ENCODE measurements around the gene PLEKHB2.

DNA sequence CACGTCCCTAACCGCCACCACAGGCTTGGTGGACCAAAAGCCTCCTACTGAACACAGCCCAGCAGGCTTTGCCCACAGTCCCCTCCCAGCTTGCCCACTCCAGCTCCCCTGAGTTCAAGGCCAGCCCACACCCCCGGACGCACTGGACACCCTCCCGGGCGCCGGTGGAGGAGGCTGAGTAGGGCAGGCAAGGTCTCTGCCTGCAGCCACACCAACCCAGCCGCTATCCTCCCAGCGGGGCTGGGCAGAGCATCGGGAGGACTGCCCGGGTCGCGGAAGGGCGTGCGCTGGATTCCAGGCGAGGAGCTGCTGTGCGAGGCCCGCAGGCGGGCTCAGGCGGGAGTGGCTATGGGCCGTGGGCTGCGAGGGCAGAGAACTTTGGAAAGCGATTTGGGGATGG is 49.5 kb downstream of the PLEKHB2 start:
- TF ChIP-seq, protein P1, sequence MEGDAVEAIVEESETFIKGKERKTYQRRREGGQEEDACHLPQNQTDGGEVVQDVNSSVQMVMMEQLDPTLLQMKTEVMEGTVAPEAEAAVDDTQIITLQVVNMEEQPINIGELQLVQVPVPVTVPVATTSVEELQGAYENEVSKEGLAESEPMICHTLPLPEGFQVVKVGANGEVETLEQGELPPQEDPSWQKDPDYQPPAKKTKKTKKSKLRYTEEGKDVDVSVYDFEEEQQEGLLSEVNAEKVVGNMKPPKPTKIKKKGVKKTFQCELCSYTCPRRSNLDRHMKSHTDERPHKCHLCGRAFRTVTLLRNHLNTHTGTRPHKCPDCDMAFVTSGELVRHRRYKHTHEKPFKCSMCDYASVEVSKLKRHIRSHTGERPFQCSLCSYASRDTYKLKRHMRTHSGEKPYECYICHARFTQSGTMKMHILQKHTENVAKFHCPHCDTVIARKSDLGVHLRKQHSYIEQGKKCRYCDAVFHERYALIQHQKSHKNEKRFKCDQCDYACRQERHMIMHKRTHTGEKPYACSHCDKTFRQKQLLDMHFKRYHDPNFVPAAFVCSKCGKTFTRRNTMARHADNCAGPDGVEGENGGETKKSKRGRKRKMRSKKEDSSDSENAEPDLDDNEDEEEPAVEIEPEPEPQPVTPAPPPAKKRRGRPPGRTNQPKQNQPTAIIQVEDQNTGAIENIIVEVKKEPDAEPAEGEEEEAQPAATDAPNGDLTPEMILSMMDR (IDR thresholded peaks at IDR 0.05) = no peak
- TF ChIP-seq POLR2A (IDR thresholded peaks at IDR 0.05) = no peak

All from adrenal gland (tissue), 5 donors.